ENCODE results near the gene NIPBL.
"Not testable (repeated sequence)": the region's sequence is repeated elsewhere in the genome, so short reads cannot be mapped to it uniquely, and the experiment has no call there.

NIPBL gene

GRCh38 chr5:36876299-36876964 lies at the start of gene NIPBL:
NIPBL (plus strand) TSS chr5:36876769; CDS start chr5:36953697, 76,928 bp downstream.
- DNase-seq (ENCODE audit: low read depth): peak; percentile 96

GRCh38 chr5:36832274-36832673 lies 44.3 kb upstream of the NIPBL start:
- no peak for DNase-seq (ENCODE audit: low read depth)

GRCh38 chr5:36836831-36837230 lies 39.7 kb upstream of the NIPBL start:
- DNase-seq (ENCODE audit: low read depth): no peak

- DNase-seq (ENCODE audit: low read depth): no peak
Observed at GRCh38 chr5:36839489-36840476, 36.8 kb upstream of the NIPBL start.

- DNase-seq (ENCODE audit: low read depth): no peak
Observed at GRCh38 chr5:36841677-36842076, 34.9 kb upstream of the NIPBL start.

- no peak for DNase-seq (ENCODE audit: low read depth)
Observed at GRCh38 chr5:36842087-36842486, 34.5 kb upstream of the NIPBL start.

- no peak for DNase-seq (ENCODE audit: low read depth)
Observed at GRCh38 chr5:36844305-36844704, 32.3 kb upstream of the NIPBL start.

- DNase-seq (ENCODE audit: low read depth): not testable (repeated sequence)
Observed at GRCh38 chr5:36848545-36848944, 28.0 kb upstream of the NIPBL start.

GRCh38 chr5:36852903-36853302 lies 23.7 kb upstream of the NIPBL start:
- DNase-seq (ENCODE audit: low read depth): not testable (repeated sequence)

- no peak for DNase-seq (ENCODE audit: low read depth)
Observed at GRCh38 chr5:36854402-36855140, 22.0 kb upstream of the NIPBL start.

- no peak for DNase-seq (ENCODE audit: low read depth)
Observed at GRCh38 chr5:36855141-36855495, 21.5 kb upstream of the NIPBL start.

GRCh38 chr5:36861871-36862270 lies 14.7 kb upstream of the NIPBL start:
- no peak for DNase-seq (ENCODE audit: low read depth)

GRCh38 chr5:36870399-36871040 lies 6.0 kb upstream of the NIPBL start:
- DNase-seq (ENCODE audit: low read depth): peak; percentile 57

GRCh38 chr5:36874465-36874864 lies 2.1 kb upstream of the NIPBL start:
- DNase-seq (ENCODE audit: low read depth): no peak

- peak; percentile 38 for DNase-seq (ENCODE audit: low read depth)
Observed at GRCh38 chr5:36875051-36875789, 1.3 kb upstream of the NIPBL start.

GRCh38 chr5:36875790-36876298 lies 725 bp upstream of the NIPBL start:
- peak; percentile 79 for DNase-seq (ENCODE audit: low read depth)

- DNase-seq (ENCODE audit: low read depth): peak; percentile 59
Observed at GRCh38 chr5:36876965-36877666, 547 bp downstream of the NIPBL start.

- no peak for DNase-seq (ENCODE audit: low read depth)
Observed at GRCh38 chr5:36877667-36878391, 1.3 kb downstream of the NIPBL start.

GRCh38 chr5:36878392-36879082 lies 2.0 kb downstream of the NIPBL start:
- DNase-seq (ENCODE audit: low read depth): no peak

Data from fibroblast of gingiva (primary cell).